Duodenal mucosa (tissue), 2 donors: ENCODE measurements around the gene NLRC5.
"Not testable (repeated sequence)": the region's sequence is repeated elsewhere in the genome, so short reads cannot be mapped to it uniquely, and the experiment has no call there.

Source experiments
- H3K27ac ChIP-seq: one replicate; pipeline ENCODE4 v1.7.0; 2013; ENCODE audit warnings: low read depth, low read length
- H3K27me3 ChIP-seq, 2 donors: one replicate each; pipeline ENCODE4 v1.7.0; 2013; ENCODE audit warnings: low read length in 2 of 2, control low read depth in 1 of 2; ENCODE audit not compliant: insufficient read depth in 2 of 2, control insufficient read depth in 1 of 2
- H3K36me3 ChIP-seq, 2 donors: one replicate each; pipeline ENCODE4 v1.7.0; 2013; ENCODE audit warnings: low read length in 2 of 2, control low read depth in 1 of 2; ENCODE audit not compliant: insufficient read depth in 2 of 2, control insufficient read depth in 1 of 2
- H3K4me1 ChIP-seq, 2 donors: one replicate each; pipeline ENCODE4 v1.7.0; 2013; ENCODE audit warnings: low read length in 2 of 2, control low read depth in 1 of 2; ENCODE audit not compliant: insufficient read depth in 2 of 2, control insufficient read depth in 1 of 2
- H3K4me3 ChIP-seq, 2 donors: one replicate each; pipeline ENCODE4 v1.7.0; 2013; ENCODE audit warnings: low read length in 2 of 2, low read depth in 1 of 2
- H3K9ac ChIP-seq, 2 donors: one replicate each; pipeline ENCODE4 v1.7.0; 2013; ENCODE audit warnings: low read length in 2 of 2, low read depth in 1 of 2
- H3K9me3 ChIP-seq, 2 donors: one replicate each; pipeline ENCODE4 v1.7.0; 2013; ENCODE audit warnings: low read length in 2 of 2, control low read depth in 1 of 2; ENCODE audit not compliant: control insufficient read depth in 1 of 2

NLRC5 gene

GRCh38 chr16:56981729-56982271 is 7.6 kb upstream of the NLRC5 start:
- no peaks in the 10 kb centered on the region for H3K9me3 ChIP-seq
- no peak overlapping the region for H3K9ac ChIP-seq
- no peaks in the 10 kb centered on the region for H3K27me3 ChIP-seq
- H3K27ac ChIP-seq = no peak overlapping the region
- no peaks in the 10 kb centered on the region for H3K36me3 ChIP-seq
- H3K4me1 ChIP-seq = peaks cover 30 to 34% of the 10 kb centered on the region in 2 donors
- H3K4me3 ChIP-seq = no peak overlapping the region

- Histone ChIP-seq H3K36me3 (no peaks in the 10 kb centered on the region), H3K4me1 (peaks cover 30 to 38% of the 10 kb centered on the region in 2 donors), H3K27ac (no peak overlapping the region), H3K9me3 (no peaks in the 10 kb centered on the region), H3K4me3 (no peak overlapping the region), H3K27me3 (no peaks in the 10 kb centered on the region), H3K9ac (peak overlapping the region in 1 of 2 donors; percentile 26)
These were observed 6.7 kb upstream of the NLRC5 start for GRCh38 chr16:56982695-56983094.

GRCh38 chr16:56983211-56983751 is 6.1 kb upstream of the NLRC5 start:
- Histone ChIP-seq H3K4me1 (peaks cover 36 to 44% of the 10 kb centered on the region in 2 donors), H3K9ac (peak overlapping the region; percentile 32 to 41), H3K27me3 (no peaks in the 10 kb centered on the region), H3K27ac (no peak overlapping the region), H3K9me3 (no peaks in the 10 kb centered on the region), H3K4me3 (peak overlapping the region; percentile 12 to 36), H3K36me3 (no peaks in the 10 kb centered on the region)

GRCh38 chr16:56984639-56985038 is 4.7 kb upstream of the NLRC5 start:
- Histone ChIP-seq H3K4me1 (peaks cover 41 to 53% of the 10 kb centered on the region in 2 donors), H3K36me3 (no peaks in the 10 kb centered on the region), H3K9ac (no peak overlapping the region), H3K27ac (no peak overlapping the region), H3K27me3 (no peaks in the 10 kb centered on the region), H3K4me3 (no peak overlapping the region), H3K9me3 (no peaks in the 10 kb centered on the region)

GRCh38 chr16:56985288-56985961 is 3.9 kb upstream of the NLRC5 start:
- Histone ChIP-seq H3K9me3 (no peaks in the 10 kb centered on the region), H3K27me3 (no peaks in the 10 kb centered on the region), H3K9ac (peak overlapping the region in 1 of 2 donors; percentile 49), H3K27ac (peak overlapping the region; percentile 36), H3K4me1 (peaks cover 48 to 58% of the 10 kb centered on the region in 2 donors), H3K36me3 (no peaks in the 10 kb centered on the region), H3K4me3 (no peak overlapping the region)

- Histone ChIP-seq H3K36me3 (no peaks in the 10 kb centered on the region), H3K9ac (no peak overlapping the region), H3K27me3 (no peaks in the 10 kb centered on the region), H3K4me3 (no peak overlapping the region), H3K9me3 (no peaks in the 10 kb centered on the region), H3K4me1 (peaks cover 53 to 64% of the 10 kb centered on the region in 2 donors), H3K27ac (peak overlapping the region; percentile 36)
These were observed 3.4 kb upstream of the NLRC5 start for GRCh38 chr16:56985962-56986360.

- Histone ChIP-seq H3K4me3 (no peak overlapping the region), H3K9me3 (no peaks in the 10 kb centered on the region), H3K4me1 (peaks cover 55 to 66% of the 10 kb centered on the region in 2 donors), H3K9ac (no peak overlapping the region), H3K27ac (no peak overlapping the region), H3K36me3 (no peaks in the 10 kb centered on the region), H3K27me3 (no peaks in the 10 kb centered on the region)
These were observed 3.0 kb upstream of the NLRC5 start for GRCh38 chr16:56986361-56986760.

GRCh38 chr16:56986908-56987307 is 2.4 kb upstream of the NLRC5 start:
- not testable (repeated sequence) for H3K27me3 ChIP-seq, H3K9me3 ChIP-seq, H3K9ac ChIP-seq, H3K4me3 ChIP-seq, H3K36me3 ChIP-seq, H3K27ac ChIP-seq
- H3K4me1 ChIP-seq = peaks cover 58 to 69% of the 10 kb centered on the region in 2 donors

GRCh38 chr16:56987692-56988091 is 1.7 kb upstream of the NLRC5 start:
- H3K4me3 ChIP-seq = peak overlapping the region in 1 of 2 donors; percentile 92
- H3K36me3 ChIP-seq = no peaks in the 10 kb centered on the region
- no peaks in the 10 kb centered on the region for H3K9me3 ChIP-seq
- peaks cover 58 to 70% of the 10 kb centered on the region in 2 donors for H3K4me1 ChIP-seq
- H3K27ac ChIP-seq = no peak overlapping the region
- no peaks in the 10 kb centered on the region for H3K27me3 ChIP-seq
- no peak overlapping the region for H3K9ac ChIP-seq

GRCh38 chr16:56988161-56988947 is 1.0 kb upstream of the NLRC5 start:
- H3K4me3 ChIP-seq = peak overlapping the region; percentile 92 to 95
- H3K9ac ChIP-seq = peak overlapping the region; percentile 88 to 96
- no peaks in the 10 kb centered on the region for H3K36me3 ChIP-seq
- H3K27ac ChIP-seq = peak overlapping the region; percentile 79
- peaks cover 52 to 66% of the 10 kb centered on the region in 2 donors for H3K4me1 ChIP-seq
- no peaks in the 10 kb centered on the region for H3K9me3 ChIP-seq
- no peaks in the 10 kb centered on the region for H3K27me3 ChIP-seq
